Colonic mucosa (tissue), 4 donors: ENCODE data around the gene HTR7. TPM values are rescaled to one million over a fixed set of nuclear protein-coding genes. Genes with fewer than 3 reads are reported as not detected.

Experiments used
- DNase-seq: peaks from one replicate; pipeline ENCODE4 v3.0.0-alpha.2; 2020
- H3K27ac ChIP-seq: fragments of 200-600 bp; one replicate; pipeline ENCODE4 v1.8.0; 2021
- H3K27me3 ChIP-seq: fragments of 200-600 bp; one replicate; pipeline ENCODE4 v1.8.0; 2021
- H3K36me3 ChIP-seq: fragments of 200-600 bp; one replicate; pipeline ENCODE4 v1.8.0; 2021
- H3K4me1 ChIP-seq: fragments of 200-600 bp; one replicate; pipeline ENCODE4 v1.8.0; 2021; ENCODE audit warnings: mild to moderate bottlenecking
- H3K4me3 ChIP-seq: fragments of 200-600 bp; one replicate; pipeline ENCODE4 v1.8.0; 2021
- H3K9ac ChIP-seq, 2 donors: one replicate each; pipeline ENCODE4 v1.7.0; 2013; ENCODE audit warnings: control low read depth in 2 of 2, low read depth in 2 of 2, low read length in 2 of 2
- H3K9me3 ChIP-seq: fragments of 200-600 bp; one replicate; pipeline ENCODE4 v1.8.0; 2021
- intact Hi-C: fragments of 100-400 bp; cut with DNase I; formaldehyde crosslinking; loops from one replicate; pipeline ENCODE4 v1.14.1; 2022
- total RNA-seq, 2 donors: library from RNA; stranded (reverse); fragmentation: NEBNext Ultra II Directional in 1 of 2; extraction: Animal tissue kit (Norgen Biotek cat#: 25700) in 1 of 2; gene quantifications; one replicate each; pipeline ENCODE4 v1.2.1, GENCODE V29; 2021
- TF ChIP-seq, protein P1 (sequence below): fragments of 200-600 bp; IDR thresholded peaks from one replicate; pipeline ENCODE4 v1.8.0; 2022; ENCODE audit warnings: antibody characterized with exemption, mild to moderate bottlenecking
- donor health status: healthy.
- donor health status: DM: no; HTN: no; CAD: no.
- donor health status: DM: no; HTN: no; CAD: no.

The HTR7 gene
- total RNA-seq, 2 donors from 2014 or later, result 0.07 to 0.29 TPM

DNA sequence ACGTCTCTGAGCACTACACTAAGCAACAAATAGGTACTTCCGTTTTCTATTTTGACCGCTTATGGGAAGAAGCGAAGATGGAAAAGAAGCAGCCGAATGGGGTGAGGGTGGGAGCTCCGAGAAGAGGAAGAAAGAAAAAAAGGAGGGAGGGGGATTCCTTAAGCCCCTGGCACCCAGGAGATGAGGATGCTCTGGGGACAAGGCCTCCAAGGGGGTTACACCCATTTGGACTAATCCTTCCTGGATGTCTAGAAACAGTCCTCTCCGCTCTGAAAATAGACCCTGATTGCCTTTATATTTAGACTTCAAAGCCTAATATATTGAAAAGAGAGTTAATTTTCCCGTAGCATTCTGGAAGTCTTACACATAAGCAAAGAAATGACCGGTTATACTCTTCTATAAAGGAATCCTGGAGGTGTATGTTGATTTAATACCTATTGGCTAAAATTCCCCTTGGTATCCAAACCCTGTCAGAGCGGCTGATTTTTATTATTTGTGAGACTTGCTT is 676 bp upstream of the HTR7 start:
- TF ChIP-seq, protein P1, sequence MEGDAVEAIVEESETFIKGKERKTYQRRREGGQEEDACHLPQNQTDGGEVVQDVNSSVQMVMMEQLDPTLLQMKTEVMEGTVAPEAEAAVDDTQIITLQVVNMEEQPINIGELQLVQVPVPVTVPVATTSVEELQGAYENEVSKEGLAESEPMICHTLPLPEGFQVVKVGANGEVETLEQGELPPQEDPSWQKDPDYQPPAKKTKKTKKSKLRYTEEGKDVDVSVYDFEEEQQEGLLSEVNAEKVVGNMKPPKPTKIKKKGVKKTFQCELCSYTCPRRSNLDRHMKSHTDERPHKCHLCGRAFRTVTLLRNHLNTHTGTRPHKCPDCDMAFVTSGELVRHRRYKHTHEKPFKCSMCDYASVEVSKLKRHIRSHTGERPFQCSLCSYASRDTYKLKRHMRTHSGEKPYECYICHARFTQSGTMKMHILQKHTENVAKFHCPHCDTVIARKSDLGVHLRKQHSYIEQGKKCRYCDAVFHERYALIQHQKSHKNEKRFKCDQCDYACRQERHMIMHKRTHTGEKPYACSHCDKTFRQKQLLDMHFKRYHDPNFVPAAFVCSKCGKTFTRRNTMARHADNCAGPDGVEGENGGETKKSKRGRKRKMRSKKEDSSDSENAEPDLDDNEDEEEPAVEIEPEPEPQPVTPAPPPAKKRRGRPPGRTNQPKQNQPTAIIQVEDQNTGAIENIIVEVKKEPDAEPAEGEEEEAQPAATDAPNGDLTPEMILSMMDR, result no peak
- Histone ChIP-seq H3K27ac (peak overlapping the region; percentile 29), H3K9me3 (no peaks in the 10 kb centered on the region), H3K4me3 (peak overlapping the region; percentile 67), H3K27me3 (peaks cover 36% of the 10 kb centered on the region), H3K9ac (peak overlapping the region in 1 of 2 donors; percentile 40), H3K4me1 (peaks cover 5% of the 10 kb centered on the region), H3K36me3 (no peaks in the 10 kb centered on the region)
- intact Hi-C loops, result no loop called here
- no peak for DNase-seq

DNA sequence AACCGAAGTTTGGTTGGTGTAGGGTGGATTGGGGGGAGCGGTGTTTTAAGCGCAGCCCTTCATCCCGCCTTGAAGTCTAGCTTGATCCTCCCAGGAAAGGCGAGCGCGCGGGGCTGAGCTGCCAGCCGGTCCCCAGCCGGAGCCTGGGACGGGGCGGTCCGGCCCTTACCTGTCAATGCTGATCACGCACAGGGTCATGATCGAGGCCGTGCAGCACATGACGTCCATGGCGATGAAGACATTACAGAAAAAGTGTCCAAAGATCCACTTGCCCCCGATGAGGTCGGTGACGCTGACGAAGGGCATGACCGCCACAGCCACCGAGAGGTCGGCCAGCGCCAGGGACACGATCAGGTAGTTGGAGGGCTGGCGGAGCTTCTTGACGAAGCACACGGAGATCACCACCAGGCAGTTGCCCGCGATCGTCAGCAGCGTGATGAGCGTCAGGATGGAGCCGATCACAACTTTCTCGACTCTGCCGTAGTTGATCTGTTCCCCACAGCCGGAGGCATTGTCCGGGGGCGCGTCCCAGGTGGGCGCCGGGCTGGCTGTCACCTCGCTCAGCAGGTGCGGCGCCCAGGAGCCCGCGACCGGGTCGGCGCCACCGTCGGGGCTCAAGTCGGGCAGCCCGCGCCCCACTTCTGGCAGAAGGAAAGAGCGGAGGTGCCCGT is 740 bp downstream of the HTR7 start:
- H3K27ac ChIP-seq, result no peak overlapping the region
- H3K4me1 ChIP-seq, result peaks cover 5% of the 10 kb centered on the region
- H3K27me3 ChIP-seq, result peaks cover 36% of the 10 kb centered on the region
- H3K9me3 ChIP-seq, result no peaks in the 10 kb centered on the region
- TF ChIP-seq, protein P1, result no peak
- H3K4me3 ChIP-seq, result peak overlapping the region; percentile 67
- DNase-seq, result no peak
- peak overlapping the region in 1 of 2 donors; percentile 54 for H3K9ac ChIP-seq
- no peaks in the 10 kb centered on the region for H3K36me3 ChIP-seq
- intact Hi-C loops, result no loop called here

DNA sequence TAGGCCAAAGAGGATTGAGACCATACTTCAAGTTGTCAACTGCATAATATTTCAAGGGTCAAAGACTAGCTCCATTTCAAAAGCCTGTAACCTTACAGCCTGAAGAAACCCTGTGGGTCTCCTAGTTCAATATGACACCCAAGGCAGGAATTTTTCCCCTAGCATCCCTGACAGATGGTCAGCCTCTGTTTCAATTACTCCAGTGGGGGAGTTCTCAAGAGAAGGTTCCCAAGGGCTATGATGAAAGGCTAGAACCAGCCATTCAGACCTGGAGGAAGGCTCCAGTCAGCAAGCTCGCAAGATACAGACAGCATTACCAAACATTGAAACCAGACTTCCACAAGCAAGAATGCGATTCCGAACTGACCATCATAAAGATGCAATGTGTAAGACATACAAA is 1.6 kb downstream of the HTR7 start:
- intact Hi-C loops, result no loop called here
- H3K4me3 ChIP-seq, result no peak overlapping the region
- H3K27me3 ChIP-seq, result peaks cover 36% of the 10 kb centered on the region
- no peak for DNase-seq
- H3K4me1 ChIP-seq, result peaks cover 5% of the 10 kb centered on the region
- no peaks in the 10 kb centered on the region for H3K36me3 ChIP-seq
- H3K9ac ChIP-seq, result no peak overlapping the region
- no peaks in the 10 kb centered on the region for H3K9me3 ChIP-seq
- TF ChIP-seq, protein P1, result no peak
- no peak overlapping the region for H3K27ac ChIP-seq

DNA sequence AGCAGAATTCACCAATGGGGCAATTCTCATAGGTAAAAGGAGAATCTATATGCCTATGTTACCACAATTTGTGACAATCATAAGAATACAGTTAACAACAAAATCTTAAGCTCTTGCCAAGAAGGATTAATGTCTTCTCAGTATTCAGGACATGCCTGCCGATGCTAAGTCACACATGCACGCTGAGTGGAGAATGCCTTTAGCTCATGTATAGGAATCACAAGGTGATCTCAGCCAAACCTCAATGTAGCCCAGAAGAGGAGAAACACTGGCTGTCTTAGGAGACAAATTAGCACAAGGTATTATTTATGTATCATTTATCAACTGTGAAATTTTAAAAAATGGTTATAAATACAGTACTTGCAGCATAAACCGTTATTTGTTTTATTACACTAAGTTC is 2.7 kb downstream of the HTR7 start:
- TF ChIP-seq, protein P1, result no peak
- intact Hi-C loops, result no loop called here
- peaks cover 5% of the 10 kb centered on the region for H3K4me1 ChIP-seq
- H3K27me3 ChIP-seq, result peaks cover 36% of the 10 kb centered on the region
- no peaks in the 10 kb centered on the region for H3K9me3 ChIP-seq
- H3K36me3 ChIP-seq, result no peaks in the 10 kb centered on the region
- DNase-seq, result no peak
- no peak overlapping the region for H3K27ac ChIP-seq
- no peak overlapping the region for H3K4me3 ChIP-seq
- H3K9ac ChIP-seq, result no peak overlapping the region

DNA sequence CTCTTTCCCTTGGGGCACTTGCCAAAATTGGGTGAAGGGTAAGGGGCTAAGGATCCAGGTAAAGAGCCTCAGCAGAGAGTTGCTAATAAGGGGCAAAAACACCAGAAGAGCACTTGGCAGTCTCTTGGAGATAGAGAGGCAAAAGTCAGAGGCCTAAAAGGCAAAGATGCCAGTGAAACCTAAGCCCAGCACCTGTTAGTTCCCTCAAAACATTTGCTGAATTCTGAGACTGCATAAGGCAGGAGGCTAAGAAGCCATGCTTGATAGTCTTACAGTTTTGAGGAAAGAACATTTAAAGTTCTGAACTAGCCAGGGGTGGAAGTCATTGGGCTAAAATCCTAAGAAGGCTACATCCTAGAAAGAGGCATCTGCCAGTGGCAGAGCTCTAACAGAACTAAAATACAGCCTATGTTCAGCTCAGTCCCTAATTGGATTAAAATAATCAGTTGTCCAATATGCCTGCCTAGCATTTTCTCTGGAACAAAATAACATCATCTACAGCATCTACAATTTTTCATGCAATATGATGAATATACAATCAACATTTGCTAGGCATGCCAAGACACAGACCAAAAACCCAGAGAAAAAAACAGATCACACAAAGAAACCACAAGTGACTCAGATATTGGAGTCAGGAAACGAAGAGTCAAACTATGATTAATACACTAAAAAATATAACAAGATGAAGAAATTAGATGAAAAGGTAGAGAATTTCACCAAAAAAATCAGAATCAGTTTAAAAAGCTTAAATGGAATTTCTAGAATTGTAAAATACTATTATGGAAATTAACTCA is 7.7 kb downstream of the HTR7 start:
- no peak overlapping the region for H3K9ac ChIP-seq
- H3K27me3 ChIP-seq, result peaks cover 4% of the 10 kb centered on the region
- no peaks in the 10 kb centered on the region for H3K9me3 ChIP-seq
- intact Hi-C loops, result no loop called here
- H3K27ac ChIP-seq, result no peak overlapping the region
- no peaks in the 10 kb centered on the region for H3K4me1 ChIP-seq
- no peaks in the 10 kb centered on the region for H3K36me3 ChIP-seq
- no peak overlapping the region for H3K4me3 ChIP-seq
- TF ChIP-seq, protein P1, result no peak
- no peak for DNase-seq
